ENCODE results near the gene CDH15.

- TF ChIP-seq, protein P1, sequence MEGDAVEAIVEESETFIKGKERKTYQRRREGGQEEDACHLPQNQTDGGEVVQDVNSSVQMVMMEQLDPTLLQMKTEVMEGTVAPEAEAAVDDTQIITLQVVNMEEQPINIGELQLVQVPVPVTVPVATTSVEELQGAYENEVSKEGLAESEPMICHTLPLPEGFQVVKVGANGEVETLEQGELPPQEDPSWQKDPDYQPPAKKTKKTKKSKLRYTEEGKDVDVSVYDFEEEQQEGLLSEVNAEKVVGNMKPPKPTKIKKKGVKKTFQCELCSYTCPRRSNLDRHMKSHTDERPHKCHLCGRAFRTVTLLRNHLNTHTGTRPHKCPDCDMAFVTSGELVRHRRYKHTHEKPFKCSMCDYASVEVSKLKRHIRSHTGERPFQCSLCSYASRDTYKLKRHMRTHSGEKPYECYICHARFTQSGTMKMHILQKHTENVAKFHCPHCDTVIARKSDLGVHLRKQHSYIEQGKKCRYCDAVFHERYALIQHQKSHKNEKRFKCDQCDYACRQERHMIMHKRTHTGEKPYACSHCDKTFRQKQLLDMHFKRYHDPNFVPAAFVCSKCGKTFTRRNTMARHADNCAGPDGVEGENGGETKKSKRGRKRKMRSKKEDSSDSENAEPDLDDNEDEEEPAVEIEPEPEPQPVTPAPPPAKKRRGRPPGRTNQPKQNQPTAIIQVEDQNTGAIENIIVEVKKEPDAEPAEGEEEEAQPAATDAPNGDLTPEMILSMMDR (IDR thresholded peaks at IDR 0.05; ENCODE audit: insufficient read depth, low read depth, low read length) = no peak
- TF ChIP-seq EZH2 (IDR thresholded peaks at IDR 0.05; ENCODE audit: insufficient read depth, low read length) = no peak
Measured at GRCh38 chr16:89157778-89158177, 13.8 kb upstream of the CDH15 start.

All from astrocyte (in vitro differentiated cells and primary cell).